HG02884 (cell line): Measurements from ENCODE around the gene PTF1A.
A peak's percentile ranks its signal among the peaks of the same experiment; 100 is the strongest.

Experiments
- ATAC-seq: cut with Tn5 transposase; IDR thresholded peaks from one replicate; pipeline ENCODE4 v1.9.1; 2021; ENCODE audit warnings: mild to moderate bottlenecking, moderate library complexity; ENCODE audit not compliant: unreplicated experiment

PTF1A gene, protein sequence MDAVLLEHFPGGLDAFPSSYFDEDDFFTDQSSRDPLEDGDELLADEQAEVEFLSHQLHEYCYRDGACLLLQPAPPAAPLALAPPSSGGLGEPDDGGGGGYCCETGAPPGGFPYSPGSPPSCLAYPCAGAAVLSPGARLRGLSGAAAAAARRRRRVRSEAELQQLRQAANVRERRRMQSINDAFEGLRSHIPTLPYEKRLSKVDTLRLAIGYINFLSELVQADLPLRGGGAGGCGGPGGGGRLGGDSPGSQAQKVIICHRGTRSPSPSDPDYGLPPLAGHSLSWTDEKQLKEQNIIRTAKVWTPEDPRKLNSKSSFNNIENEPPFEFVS

GRCh38 chr10:23191764-23192711 is at the start of gene PTF1A:
TSS of gene PTF1A (plus strand) at chr10:23192312. CDS start at chr10:23192531, 219 bp downstream.
- no peak for ATAC-seq

- no peak for ATAC-seq
Measured at GRCh38 chr10:23146258-23146657, 45.9 kb upstream of the PTF1A start.

GRCh38 chr10:23147035-23147434 is 45.1 kb upstream of the PTF1A start:
- ATAC-seq: no peak

- ATAC-seq: no peak
Measured at GRCh38 chr10:23148214-23148613, 43.9 kb upstream of the PTF1A start.

DNA sequence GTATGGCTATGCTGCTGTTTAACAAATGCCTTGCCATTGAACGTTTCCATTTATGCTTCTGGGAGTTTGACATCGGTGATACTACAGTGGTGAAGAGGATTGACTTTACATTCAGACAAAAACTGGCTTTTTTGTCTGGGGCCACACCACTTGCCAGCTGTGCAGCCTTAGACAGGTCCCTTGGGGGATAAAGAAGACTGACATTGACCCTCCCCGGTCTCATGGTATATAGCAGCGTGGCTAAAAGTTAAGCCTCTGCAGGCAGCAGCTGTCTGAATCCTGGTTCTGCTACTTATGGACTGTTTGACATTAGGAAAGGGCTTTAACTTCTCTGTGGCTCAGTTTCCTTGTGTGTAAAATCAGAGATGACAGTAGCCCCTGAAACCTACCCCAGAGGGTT is 42.0 kb upstream of the PTF1A start:
- no peak for ATAC-seq

- ATAC-seq: no peak
Measured at GRCh38 chr10:23150610-23151009, 41.5 kb upstream of the PTF1A start.

- ATAC-seq: no peak
Measured at GRCh38 chr10:23151071-23151470, 41.0 kb upstream of the PTF1A start.

DNA sequence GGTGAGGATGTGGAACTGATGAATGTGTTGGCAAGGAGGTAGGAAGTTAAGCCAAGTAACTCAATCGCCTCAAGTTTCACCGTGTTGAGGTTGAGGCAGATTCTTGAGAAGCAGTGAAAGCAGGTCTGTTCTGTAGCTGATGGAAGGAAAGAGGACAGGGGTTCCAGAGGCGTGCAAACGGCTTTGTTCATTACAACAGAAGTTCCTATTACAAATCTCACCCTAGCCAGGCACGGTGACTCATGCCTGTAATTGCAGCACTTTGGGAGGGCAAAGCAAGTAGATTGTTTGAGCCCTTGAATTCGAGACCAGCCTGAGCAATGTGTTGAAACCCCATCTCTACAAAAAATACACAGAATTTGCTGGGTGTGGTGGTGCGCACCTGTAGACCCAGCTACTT is 36.9 kb upstream of the PTF1A start:
- no peak for ATAC-seq

GRCh38 chr10:23156447-23157150 is 35.5 kb upstream of the PTF1A start:
- no peak for ATAC-seq

DNA sequence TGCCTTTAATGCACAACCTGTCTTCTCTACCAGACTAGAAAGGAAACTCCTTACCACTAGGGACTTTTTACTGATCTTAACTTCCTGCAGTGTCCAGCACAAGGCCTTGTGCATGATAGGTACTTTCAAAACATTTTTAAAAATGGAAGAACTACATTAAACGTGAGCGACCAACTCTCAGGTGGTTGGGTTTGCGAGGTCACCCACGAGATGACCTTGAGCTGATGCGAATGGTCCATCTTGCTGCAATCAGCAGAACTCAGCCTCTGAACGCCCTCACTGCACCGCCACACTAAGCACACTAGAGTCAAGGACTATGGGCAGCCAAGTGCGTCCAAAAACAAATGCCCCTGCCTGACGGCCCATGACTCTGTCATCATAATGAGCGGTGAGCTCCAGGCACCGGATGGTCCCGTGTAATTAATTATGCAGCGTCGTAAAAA is 34.9 kb upstream of the PTF1A start:
- peak; percentile 37 for ATAC-seq

- ATAC-seq: peak; percentile 74
Measured at GRCh38 chr10:23157691-23158369, 34.3 kb upstream of the PTF1A start.

DNA sequence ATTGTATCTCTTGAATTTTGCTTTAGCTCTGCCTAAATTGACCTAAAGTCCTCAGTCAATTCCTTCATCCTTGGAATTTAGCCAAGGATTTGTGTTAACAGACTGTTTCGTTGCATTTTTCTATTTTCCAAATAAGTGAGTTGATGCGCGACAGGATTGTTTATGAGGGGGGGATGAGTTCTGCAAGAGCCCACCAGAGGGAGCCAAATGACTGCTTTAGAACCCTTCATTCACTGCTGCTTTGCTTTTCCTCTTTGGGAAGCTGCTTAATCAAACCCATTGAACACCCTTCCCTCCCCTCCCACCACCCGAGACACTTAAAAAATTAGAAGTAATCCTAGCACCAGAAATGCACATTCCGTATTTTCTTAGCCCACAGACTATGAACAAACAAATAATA is 33.7 kb upstream of the PTF1A start:
- ATAC-seq: peak; percentile 83

GRCh38 chr10:23171232-23171876 is 20.8 kb upstream of the PTF1A start:
- ATAC-seq: no peak

DNA sequence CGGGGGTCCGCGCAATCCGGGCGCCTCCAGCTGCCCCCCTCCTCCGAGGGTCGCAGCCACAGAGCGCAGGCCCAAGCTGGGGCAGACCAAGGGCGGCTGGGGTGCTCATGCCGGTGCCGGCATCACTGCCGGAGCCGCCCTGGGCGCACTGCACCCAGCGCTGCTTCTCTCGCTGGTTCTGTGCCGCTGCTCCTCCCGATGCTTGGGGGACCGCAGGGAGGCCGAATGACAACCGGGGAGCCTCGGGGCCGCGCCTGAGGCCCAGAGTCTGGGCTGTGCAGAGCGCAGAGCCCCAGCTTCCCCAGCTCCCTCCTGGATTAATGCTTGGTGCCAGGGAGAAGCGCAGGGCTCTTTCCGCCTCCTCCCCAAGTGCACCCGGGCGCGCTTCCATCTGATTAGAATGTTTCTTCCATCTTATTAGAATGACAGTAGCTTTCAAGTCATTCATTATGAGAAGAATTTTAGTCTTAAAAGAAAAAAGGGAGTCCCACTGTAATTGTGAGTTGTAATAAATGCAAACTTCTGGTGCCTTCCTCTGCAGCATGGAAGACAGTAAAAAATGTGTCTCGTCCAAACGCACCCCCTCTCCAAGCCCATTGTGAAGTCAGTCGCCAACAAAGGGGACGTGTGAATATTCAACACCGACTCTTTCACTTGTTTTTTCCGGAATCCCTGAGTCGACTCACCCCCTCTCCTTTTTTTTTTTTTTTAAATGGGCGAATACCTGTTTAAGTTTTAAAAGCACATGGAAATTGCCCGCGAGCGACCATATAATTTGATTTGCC is 19.5 kb upstream of the PTF1A start:
- ATAC-seq: no peak

- ATAC-seq: no peak
Measured at GRCh38 chr10:23173214-23174073, 18.7 kb upstream of the PTF1A start.

DNA sequence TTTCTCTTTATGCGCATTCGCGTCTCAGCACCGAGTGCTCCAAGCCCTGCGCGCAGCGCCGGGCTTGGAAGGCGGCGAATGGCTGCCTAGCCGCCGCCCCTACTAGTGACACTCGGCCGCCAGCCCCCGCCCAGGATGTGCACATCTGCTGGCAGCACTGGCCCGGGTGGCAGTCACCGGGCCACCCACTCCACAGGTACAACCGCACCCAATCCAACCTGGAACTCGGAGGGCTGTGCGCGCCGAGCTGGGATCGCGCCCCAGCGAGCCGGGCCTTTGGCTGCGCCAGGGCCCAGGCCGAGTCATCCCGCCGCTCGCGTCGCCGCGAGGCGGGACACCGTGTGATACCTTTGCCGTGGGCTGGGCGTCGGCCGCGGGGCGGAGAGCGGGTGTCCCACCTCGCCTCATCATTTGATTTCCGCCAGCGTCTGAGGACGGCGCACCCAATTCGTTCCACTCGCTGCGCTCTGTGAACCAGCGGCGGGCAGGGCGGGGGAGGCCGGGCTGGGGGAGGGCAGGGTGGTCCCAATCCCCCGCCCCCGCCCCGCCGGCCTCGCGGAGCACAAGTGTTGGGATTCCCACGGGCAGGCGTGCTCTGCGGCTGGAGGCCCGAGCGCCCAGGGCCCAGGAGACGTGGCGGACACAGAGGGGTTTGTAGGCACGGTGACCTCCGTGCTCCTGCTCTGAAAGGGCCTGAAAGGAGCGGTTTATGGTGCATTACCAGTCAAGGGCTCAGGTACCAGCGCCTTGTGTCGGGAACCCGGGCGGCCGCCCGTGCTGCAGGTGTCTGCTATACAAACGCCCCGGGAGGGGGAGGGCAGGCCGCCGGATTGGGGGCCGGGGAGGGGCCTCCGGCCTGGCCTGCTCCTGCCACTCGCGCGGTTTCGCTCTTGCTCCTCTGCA is 17.8 kb upstream of the PTF1A start:
- no peak for ATAC-seq

GRCh38 chr10:23174977-23175512 is 17.1 kb upstream of the PTF1A start:
- no peak for ATAC-seq
